GM19468 (cell line): ENCODE measurements around the gene PTGES3L.
"Not testable (repeated sequence)": the region's sequence is repeated elsewhere in the genome, so short reads cannot be mapped to it uniquely, and the experiment has no call there.

Source experiments
- ATAC-seq: cut with Tn5 transposase; IDR thresholded peaks from one replicate; pipeline ENCODE4 v1.9.1; 2021; ENCODE audit warnings: mild to moderate bottlenecking, moderate library complexity, moderate number of reproducible peaks; ENCODE audit not compliant: unreplicated experiment; ENCODE audit errors: extremely low read depth

PTGES3L gene

DNA sequence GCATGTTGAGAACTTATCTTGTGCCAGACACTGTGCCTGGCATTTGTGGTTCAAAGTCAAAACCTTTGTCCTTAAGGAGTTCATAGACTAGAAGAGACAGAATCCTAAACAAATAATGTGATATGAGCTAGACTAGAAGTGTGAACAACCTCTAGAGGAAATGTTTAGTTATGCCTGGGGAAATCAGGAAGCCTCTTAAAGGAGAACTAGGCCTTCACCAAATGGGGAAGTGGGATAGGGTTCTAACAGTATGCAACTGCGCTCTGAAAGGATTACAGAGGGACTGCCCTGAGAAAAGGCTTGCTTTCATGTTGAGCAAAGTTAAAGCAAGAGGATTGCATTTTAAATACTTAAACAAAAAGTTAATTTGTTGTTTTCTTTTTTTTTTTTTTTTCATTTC lies 5.3 kb upstream of the PTGES3L start:
- no peak for ATAC-seq

DNA sequence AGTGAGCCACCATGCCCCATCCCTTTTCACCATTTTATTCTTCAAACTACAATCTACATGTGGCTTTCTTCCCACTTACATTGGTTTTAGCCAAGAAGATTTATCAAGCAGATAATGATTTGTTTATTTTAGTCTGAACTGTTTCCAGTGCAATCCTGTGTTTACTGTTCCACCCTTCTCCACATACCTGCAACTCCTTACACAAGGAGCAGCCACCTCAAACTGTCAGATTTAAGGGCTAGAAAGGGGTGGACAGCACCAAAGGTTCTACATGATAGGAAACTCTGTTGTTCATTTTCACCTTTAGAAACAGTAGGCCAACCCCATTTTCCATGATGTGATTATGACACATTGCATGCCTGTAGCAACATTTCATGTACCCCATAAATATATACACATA lies 2.4 kb upstream of the PTGES3L start:
- no peak for ATAC-seq

DNA sequence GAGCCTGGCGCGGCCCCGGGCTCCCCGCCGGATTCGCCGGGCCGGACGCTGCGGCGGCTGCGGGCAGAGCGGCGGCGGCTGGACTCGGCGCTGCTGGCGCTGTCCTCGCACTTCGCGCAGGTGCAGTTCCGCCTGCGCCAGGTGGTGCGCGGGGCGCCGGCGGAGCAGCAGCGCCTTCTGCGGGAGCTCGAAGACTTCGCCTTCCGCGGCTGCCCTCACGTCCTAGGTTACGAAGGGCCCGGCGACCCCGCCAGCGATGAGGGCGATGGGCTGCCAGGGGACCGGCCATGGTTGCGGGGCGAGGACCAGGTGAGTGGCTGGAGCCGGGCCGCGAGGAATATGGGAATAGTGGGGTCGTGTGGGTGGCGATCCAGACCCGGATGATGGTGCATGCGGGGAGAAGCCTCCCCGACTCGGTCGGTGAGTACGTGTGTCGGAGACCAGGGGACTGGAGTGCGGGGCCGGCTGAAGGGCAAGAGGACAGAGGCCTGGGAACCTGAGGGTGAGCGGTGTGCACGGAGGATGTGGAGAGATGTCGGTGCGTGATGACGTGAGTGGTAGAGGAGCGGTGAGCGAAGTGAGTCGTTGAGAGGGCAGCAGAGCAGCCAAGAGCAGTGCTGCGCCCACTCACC lies 1.0 kb upstream of the PTGES3L start:
- no peak for ATAC-seq

DNA sequence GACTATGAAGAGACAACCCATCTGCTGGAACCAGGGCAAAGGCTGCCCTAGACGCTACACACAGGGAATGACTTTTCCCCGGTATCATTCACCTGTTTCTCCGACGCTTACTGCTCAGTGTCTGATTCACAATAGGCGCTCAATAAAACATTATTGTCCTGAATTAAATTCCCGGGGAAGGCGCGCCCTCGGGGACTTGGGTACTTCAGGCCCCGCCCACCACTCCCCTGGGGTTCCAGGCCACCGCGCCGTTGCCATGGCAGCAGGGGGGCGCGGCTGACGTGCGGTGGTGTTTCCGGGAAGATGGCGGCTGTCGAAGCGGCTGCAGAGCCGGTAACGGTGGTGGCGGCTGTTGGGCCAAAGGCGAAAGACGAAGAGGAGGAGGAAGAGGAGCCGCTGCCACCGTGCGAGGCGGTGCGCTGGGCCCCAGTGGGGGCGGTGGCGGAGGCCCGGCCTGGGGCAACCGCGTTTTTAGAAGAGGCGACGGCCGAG lies 440 bp upstream of the PTGES3L start, which contains the start of gene RUNDC1:
Gene RUNDC1, plus strand, starts transcription at position 292 of the 492 bp plus-strand sequence. Its CDS starts 12 bp downstream, at position 304.
- peak; percentile 28 for ATAC-seq

DNA sequence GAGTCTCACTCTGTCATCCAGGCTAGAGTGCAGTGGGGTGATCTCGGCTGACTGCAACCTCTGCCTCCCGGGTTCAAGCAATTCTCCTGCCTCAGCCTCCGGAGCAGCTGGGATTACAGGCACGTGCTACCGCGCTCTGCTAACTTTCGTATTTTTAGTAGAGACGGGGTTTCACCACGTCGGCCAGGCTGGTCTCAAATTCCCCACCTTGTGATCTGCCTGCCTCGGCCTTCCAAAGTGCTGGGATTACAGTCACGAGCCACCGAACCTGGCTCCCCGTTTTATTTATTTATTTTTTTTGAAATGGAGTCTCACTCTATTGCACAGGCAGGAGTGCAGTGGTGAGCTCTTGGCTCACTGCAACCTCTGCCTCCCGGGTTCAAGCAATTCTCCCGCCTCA lies 4.2 kb downstream of the PTGES3L start:
- not testable (repeated sequence) for ATAC-seq

DNA sequence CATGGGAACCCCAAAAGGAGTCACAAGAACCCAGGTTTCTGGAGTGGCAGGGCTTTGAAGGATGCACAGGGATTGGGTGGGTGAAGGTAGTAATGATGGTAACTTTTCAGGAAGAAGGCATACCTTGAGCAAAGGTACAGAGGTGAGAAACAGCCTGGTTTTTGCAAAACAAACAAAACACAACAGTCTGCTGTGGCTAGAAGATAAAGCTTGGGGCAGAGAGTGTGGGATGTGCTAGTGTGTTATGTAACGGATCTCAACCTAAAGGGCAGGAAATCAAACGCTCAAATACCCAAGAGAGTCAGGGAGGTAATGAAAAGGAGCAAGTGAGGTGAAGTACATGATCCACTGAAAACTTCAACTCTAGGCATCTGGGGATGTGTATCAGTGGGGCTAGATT lies 4.6 kb downstream of the PTGES3L start:
- no peak for ATAC-seq

DNA sequence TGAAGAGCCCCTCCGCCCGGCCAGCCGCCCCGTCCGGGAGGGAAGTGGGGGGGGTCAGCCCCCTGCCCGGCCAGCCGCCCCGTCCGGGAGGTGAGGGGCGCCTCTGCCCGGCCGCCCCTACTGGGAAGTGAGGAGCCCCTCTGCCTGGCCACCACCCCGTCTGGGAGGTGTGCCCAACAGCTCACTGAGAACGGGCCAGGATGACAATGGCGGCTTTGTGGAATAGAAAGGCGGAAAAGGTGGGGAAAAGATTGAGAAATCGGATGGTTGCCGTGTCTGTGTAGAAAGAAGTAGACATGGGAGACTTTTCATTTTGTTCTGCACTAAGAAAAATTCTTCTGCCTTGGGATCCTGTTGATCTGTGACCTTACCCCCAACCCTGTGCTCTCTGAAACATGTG lies 6.6 kb downstream of the PTGES3L start:
- ATAC-seq: not testable (repeated sequence)

DNA sequence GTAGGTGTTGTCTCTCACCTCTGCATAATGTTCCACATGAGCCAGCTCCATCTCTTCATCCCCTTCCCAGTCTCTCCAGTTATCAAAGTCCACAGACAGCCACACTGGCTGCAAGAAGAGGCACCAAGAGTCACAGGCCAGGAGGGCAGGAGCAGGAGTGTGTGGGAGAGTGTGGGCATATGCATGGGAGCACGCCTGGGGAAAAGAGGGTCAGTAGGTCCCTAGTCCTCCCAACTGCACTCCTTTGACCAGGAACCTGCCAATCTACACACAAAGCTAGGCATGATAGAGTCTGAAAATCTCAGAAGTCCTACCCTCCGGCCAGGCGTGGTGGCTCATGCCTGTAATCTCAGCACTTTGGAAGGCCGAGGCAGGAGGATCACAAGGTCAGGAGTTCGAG lies 8.3 kb downstream of the PTGES3L start:
- no peak for ATAC-seq

DNA sequence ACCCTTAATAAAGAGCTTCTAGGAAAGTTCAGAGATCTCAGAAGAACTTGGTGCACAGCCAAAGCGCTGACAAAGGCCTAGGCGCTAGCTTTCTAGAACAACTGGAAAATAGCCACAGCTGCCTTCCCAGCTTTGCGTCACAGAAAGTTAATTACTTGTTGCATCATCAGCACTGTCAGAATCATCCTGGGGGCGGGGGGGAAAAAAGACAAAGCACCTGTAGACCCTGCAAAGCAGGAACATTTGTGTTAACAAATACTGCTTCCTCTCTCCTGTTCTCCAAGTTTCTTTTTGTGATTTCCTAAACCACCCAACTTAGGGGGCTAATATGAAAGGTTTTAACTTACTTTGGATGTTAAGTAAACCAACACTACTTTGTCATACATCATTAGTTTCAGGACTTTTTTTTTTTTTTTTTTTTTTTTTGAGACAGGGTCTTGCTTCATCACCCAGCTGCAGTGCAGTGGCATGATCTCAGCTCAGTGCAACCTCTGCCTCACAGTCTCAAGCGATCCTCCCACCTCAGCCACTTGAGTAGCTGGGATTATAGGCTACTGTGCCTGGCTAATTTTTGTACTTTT lies 10.8 kb downstream of the PTGES3L start:
- no peak for ATAC-seq

DNA sequence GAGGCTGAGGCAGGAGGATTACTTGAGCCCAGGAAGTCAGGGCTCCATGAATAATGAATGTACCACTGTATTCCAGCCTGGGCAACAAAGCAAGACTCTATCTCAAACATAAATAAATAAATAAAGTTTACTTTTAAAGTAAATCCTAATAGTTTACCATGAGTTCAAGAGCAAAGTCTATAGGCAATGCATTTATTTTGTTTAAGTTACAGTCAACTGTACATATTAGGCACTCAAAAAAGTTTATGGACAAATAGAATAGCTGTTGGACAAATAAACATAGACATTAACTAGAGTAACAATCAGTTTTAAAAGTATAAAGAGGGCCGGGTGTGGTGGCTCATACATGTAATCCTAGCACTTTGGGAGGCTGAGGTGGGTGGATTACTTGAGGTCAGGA lies 12.0 kb downstream of the PTGES3L start:
- no peak for ATAC-seq

DNA sequence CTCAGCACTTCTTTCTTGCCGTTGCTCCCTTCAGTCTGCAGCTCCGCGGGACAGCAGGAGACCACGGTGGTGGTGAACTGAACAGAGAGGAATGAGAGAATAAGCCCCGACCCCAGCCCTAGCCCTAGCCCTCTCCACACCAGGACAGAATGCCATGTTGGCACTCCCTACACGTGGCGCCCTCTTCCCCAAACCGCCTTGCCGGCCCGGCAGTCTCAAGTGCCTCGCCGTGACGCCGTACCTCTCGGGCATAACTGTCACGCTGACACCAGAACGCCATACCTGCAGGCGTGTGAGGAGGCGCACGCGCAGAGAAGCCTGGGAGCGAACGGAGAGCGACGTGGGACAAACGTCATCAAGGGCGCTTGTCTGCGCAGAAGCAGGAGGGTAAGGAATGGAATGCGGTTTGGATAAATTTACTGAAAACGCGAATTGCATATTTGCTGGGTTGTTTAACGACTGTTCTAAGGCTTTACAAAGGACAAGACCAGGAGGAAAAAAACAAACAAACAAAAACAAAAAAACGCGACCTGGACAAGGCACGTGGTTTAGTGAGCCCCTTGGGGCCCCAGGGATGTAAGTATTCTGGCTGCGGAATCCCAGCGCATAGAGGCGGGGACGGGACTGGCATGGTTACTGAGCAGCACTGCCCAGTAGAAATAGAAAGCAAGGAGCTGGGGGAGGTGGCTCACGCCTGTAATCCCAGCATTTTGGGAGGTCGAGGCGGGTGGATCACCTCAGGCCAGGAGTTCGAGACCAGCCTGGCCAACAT lies 15.5 kb downstream of the PTGES3L start, which contains the start of gene AARSD1:
Gene AARSD1, minus strand, starts transcription at position 294 of the 772 bp plus-strand sequence. Its CDS starts 14 bp downstream, at position 280.
- no peak for ATAC-seq

DNA sequence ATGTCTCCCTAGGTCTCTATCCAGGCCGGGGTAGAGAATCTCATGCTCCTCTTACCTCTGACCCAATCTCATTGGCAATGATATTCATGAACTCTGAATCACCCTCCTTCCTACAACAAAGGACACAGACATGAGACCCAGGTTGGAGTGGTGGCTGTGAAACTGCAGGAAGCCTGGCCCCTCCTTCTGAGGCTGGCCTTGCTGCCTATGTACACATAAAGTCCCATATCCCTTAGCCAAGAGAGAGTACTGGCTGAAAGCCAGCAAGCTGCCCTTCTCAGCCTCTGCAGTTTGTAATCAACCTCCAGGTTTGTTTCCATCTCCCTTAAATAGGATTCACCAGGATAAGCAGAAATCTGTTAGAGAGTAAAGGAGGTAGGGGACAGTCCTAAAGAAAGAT lies 26.2 kb downstream of the PTGES3L start:
- no peak for ATAC-seq

DNA sequence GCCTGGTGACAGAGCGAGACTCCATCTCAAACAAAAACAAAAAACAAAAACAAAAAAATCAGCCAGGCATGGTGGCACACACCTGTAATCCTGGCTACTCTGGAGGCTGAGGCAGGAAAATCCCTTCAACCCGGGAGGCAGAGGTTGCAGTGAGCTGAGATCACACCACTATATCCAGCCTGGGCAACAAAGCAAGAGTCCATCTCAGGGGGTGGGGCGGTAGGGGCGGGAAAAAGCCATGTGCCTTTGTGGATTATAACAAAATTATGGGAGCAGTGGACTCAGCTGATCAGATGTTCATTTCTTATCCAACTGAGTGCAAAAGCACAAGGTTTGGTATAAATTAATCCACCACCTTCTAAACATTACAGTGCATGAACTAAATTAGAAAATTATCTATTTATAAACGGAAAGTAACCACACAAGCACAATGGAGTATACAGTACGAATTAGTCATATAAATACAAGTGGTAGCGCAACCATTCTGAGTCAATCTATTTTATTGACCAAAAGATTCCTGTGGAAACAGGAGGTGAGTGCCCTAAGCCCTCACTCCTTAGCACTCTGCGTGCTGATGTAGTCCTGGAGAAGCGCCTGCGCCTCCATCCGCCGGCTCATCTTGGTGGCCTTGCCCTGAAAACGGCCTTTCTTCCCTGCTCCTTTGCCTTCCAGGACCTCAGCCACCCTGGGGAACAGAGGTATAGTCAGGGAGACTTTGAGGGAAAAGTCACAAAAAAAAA lies 29.7 kb downstream of the PTGES3L start:
- ATAC-seq: no peak

DNA sequence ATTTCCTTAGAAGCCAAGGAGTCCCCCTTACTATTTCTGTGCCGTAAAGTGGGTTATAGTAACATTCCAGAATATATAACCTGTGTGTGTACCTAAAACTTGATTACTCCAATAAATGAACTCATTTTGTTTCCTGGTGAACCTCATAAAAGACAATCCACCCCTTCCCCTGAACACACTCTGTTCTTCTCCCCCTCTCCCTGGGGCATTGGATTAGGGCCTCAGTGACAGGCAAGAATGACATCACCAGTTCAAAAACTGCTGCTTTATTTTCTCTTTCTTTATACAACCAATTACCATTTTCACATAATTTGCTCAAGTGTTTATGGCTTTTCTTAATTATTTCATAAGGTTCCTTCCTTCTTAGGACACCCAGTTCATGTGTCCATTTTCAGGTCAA lies 33.1 kb downstream of the PTGES3L start:
- no peak for ATAC-seq

DNA sequence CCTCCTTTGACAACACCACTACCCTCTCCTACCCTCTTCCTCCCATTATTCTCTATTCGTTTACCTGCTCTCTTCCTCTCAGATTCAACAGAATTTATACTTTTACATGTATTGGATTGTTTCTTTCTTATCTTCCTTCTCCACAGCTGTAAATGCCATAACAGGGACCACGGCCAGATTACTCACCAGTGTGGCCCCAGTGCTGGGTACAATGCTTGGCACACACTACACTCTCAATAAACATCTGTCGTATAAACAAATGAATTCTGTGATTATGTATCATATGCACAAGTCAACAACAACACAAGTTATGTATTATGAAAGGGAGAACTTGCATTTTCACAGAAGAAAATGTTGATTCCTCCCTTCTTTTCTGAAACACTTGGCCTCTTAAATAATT lies 35.7 kb downstream of the PTGES3L start:
- no peak for ATAC-seq

DNA sequence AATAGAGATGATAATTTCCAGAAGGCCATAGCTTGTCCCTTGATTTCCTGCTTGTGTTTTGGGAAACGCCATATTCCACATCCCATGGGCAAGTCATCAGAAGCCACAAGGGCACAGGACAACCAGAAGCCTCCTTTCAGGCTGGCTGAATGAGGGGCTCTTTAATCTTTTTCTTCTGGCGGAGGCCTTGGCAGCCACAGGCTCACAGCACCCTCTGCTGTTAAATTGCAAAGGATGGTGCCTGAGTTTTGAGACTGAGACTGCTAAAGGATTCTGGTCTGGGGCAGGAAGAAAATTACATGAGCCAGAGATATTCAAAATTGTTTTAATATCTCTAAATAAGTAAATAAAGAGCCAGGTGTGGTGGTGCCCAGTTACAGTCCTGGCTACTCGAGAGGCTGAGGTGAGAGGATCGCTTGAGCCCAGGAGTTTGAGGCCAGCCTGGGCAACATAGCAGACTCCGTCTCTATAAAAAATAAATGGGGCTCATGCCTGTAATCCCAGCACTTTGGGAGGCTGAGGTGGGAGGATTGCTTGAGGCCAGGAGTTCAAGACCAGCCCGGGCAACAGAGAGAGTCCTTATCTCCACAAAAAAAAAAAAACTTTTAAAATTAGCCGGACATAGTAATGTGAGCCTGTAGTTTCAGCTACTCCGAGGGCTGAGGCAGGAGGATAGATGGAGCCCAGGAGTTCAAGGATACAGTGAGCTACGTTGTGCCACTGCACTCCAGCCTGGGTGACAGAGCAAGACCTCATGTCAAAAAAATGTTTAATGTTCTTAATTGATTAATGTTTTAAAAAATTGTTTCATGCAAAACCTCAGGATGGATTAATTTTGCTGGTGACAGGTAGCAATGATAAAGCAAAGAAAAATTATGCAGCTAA lies 41.9 kb downstream of the PTGES3L start:
- no peak for ATAC-seq

DNA sequence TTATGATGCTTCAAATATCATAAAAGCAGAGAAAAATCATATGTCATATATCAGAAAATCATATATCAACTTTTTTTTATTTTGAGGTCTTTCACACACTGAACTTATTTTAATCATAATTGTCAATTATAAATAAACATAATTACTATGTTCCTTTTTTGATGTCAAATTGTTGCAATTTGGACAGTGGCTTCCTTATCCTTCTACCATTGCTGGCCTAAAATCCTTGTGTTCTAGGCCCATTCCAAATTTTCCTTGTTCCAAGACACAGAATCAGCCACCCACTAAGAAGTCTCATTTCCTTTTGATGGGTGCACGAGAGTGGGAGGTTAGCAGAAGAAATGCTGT lies 50.4 kb downstream of the PTGES3L start:
- ATAC-seq: no peak

DNA sequence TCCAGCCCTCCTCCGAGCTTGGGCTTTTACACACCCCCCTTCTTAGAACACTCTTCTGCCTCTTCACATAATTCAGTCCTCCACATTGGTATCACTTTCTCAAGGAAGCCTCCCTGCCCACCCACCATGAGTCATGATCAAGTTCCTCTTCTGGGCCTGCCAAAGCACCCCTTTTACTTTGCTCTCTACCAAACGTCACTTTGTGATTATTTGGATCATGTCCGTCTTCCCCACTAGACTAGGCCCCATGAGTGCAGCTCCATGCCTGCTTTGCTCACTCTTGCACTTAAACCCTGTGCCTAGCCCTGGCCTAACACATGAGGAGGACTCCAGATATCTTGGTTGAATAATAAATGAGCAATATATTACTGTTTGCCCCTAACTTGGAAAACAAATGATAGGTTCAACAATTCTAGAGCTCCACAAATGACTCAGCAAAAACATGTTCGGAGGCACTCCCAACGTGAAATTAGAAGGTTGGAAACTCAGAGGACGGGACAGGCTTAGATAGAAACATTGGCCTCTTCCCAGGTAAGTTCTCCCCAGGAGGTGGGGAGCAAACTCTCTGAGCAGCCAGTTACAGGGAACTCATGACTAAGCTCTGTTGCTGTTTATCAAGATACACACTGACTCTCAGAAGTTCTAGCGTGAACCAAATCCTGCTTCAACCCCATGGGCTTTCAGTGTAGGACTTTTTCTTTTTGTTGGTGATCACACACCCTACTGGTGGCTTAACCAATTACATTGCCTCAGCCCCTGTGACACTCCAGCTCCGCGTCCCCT lies 51.0 kb downstream of the PTGES3L start:
- ATAC-seq: no peak

DNA sequence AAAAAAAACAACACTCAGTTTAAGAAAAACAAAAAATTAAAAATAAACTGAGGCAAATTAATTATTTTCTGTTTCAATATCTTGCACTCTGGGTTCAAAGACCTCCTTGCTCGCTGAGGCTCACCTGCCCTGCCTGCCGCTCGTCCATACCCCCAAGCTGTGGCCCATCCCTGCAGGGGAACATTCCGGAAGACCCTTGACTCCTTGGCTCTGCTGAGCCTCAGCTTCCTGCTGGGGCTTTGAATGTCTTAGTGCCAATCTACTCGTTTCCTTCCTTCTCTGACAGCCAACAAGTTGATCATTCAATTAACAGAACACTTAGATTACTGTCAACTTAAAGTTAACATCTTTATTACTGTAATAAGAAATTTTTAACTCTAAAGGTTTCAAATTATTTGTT lies 55.0 kb downstream of the PTGES3L start:
- ATAC-seq: no peak
